GM12873 (cell line): ENCODE results near the gene FRZB.

Source experiments
- TF ChIP-seq, protein P1 (sequence below): IDR thresholded peaks from 2 replicates; pipeline ENCODE4 v1.5.1; 2012; ENCODE audit warnings: low read depth, mild to moderate bottlenecking, moderate library complexity, low read length, control low read depth; ENCODE audit not compliant: insufficient read depth; ENCODE audit errors: missing control alignments

FRZB gene, protein sequence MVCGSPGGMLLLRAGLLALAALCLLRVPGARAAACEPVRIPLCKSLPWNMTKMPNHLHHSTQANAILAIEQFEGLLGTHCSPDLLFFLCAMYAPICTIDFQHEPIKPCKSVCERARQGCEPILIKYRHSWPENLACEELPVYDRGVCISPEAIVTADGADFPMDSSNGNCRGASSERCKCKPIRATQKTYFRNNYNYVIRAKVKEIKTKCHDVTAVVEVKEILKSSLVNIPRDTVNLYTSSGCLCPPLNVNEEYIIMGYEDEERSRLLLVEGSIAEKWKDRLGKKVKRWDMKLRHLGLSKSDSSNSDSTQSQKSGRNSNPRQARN

DNA sequence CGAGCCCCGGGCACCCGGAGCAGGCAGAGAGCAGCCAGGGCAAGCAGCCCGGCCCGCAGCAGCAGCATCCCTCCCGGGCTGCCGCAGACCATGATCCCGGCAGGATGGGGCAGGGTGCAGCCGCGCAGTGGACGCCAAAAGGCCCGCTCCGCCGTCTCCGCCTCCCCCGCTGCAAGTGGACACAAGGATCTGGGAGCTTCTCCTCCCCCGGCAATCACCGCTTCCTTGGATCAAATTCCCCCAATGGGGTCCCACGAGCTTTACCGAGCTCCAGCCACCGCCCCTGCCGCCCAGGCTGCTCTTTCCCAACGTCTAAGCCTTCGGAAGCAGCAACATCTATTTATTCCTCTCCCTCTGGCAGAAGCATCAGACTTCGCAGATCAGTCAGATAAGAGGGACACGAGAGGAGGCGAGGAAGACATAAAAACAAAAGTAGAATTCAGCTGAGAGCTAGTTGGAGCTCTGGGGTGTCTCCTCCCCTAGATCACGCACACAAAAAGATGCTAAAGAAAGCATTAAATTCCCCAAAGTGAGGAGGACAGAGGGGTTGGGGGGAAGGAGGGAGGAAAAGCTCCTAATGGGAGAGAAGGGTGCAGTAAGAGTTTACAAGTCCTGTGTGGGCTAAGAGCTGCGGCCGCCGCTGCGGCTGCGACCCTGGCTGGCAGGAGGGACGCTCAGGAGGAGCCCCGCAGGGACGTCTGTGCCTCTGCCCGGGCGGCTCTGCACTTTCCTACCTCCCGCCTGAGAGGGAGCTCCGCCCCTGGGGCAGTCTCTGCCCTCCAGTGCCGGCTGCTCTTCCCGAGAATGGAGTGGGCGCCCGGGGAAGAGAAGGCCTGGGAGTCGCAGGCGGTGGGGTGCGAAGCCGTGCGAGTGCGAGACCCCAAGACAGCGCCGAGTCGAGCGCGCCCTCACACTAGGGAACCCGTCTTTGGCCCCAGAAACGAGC lies at the start of gene FRZB:
FRZB (minus strand) TSS at position 177 of the 946 bp plus-strand sequence; CDS start at position 92, 85 bp downstream.
- TF ChIP-seq, protein P1, sequence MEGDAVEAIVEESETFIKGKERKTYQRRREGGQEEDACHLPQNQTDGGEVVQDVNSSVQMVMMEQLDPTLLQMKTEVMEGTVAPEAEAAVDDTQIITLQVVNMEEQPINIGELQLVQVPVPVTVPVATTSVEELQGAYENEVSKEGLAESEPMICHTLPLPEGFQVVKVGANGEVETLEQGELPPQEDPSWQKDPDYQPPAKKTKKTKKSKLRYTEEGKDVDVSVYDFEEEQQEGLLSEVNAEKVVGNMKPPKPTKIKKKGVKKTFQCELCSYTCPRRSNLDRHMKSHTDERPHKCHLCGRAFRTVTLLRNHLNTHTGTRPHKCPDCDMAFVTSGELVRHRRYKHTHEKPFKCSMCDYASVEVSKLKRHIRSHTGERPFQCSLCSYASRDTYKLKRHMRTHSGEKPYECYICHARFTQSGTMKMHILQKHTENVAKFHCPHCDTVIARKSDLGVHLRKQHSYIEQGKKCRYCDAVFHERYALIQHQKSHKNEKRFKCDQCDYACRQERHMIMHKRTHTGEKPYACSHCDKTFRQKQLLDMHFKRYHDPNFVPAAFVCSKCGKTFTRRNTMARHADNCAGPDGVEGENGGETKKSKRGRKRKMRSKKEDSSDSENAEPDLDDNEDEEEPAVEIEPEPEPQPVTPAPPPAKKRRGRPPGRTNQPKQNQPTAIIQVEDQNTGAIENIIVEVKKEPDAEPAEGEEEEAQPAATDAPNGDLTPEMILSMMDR: no peak

DNA sequence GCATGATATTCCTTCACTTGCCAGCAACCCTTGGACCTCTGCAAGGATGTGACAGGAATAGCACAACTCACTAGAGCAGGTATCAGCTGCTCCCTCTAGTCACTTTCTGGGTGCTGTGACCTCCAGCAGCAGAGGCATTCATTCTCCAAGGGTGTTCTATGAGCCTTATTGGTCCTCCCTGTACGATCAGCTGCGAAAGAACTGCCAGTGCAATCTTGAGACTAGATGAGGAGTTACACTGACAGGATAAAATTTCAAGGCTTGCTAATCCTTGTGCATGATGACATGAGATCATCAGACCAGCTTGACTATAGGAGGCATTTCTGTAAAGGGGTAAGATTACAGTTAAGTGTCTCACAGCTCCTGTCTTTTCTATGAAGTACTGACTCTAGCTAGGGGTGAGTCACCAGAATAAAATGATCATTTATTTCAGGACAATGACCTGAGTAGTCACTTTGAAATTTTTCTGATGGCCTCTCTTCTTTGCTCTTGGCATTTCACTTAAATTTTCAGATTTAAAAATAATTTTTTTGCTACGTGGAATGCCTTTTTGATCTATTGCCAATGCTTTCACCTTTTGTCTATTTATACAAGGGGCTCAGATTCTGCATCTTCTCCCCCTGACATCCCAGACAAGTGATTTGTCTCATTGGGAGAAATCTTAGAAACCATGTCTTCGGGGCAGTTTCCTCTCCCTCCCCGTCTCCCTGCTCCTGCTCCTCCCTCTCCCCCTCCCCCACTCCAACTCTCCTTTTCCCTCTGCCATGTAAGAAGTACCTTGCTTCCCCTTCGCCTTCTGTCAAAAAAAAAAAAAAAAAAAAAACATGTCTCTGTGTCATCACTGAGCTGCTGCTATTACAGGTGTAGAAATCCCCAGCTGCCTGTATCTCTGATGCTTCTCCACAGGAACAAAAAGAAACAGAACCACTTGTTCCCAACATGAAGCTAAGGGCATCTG lies 49.2 kb upstream of the FRZB start:
- TF ChIP-seq, protein P1: no peak

DNA sequence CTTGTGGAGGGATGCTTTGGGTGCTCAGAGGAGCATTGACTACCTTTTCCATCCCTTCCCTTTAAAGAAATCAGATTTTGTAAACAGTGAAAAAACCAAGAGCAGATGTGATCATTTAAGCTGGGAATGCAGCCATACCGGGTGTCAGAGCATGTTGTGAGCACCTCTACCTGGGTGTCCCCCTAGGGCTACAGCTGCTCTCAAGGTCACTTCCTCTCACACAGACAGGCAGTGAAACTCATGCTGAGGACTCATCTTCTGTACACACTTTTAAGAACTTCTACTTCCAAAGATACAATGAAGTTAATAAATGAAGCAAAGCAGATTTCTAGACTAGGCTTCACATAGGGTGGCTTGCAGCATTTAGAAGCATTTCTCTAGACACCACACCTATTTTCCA lies 48.4 kb upstream of the FRZB start:
- TF ChIP-seq, protein P1: no peak

DNA sequence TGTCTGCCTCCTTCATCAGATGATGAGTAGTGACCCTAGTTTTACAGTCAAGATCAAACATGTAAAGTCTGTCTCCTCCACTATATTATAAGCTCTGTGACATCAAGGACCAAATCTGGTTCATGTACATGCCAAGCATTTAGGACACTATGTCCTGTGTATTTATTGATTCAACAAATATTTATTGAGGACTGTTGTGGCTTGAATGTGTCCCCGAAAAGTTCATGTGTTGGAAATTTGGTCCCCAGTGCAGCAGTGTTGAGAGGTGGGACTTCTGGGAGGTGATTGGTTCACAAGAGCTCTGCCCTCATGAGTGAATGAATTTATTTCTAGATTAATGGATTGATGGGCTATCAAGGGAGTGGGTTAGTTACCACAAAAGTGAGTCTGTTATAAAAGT lies 46.6 kb upstream of the FRZB start:
- TF ChIP-seq, protein P1: no peak

DNA sequence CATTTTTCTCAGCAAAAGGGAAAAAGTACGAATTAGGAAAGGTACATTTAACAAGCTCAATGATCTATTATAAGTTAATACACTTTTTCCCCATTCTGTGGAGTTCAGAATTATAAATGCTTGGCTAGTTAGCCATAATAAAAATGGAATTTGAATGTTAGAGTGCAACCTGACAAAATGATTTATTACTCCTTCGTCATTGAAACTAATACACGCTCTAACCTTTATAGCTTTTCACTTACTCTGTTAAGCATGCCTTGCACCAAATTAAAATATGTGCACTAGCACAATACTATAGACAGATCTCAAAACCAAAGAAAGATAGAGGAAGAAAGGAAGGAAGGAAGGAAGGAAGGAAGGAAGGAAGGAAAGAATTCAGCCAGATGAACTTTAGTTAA lies 46.1 kb upstream of the FRZB start:
- TF ChIP-seq, protein P1: no peak

DNA sequence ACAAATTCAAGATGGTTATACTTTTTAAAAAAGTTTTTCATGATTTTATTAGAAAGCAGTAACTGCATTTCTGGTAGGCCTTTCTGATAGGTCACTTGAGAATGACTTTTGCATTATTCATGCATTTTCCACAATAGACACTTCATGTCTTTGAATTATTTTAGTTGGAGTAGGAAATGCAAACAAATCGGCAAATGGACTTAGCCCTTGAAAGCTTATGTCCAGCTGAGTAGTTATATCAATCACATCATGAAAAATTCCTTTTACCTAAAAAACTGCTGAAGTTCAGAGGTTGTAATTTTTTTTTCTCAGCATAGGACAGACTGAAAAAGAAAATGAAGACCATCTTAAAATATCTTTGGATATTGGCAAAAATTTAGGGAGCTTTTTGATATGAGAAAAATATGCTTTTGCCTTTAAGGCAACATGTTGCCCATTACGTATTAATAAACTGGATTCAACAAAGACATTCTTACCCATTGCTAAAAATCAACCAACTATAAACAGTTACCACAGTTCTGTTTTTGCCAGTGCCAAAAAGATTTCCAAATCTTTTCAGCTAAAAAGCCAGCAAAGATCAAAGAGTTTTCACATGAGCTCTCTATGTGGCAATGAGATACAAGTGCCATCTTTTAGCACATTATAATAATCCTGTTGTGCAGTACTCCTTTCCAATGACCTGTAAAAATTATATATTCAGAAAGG lies 45.5 kb upstream of the FRZB start:
- TF ChIP-seq, protein P1: no peak
